ENCODE measurements around the gene FUCA1.

FUCA1 gene

DNA sequence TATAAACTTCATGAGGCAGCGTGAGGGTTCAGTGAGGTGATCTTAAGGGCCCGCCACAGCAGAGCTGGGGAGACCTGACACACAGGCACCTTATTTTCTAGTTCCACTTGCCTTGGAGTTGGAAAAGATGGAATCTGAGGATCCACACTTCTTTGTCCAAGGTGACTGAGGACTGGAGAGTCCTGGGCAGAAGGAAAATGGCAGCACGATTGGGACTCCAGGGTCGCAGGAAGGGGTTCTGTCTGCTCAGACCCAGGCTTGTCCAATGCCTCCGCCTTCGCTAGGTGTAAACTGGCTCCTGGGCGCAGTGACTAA, 68.9 kb downstream of the FUCA1 start:
- no peaks in the 10 kb centered on the region for H3K27me3 Mint-ChIP-seq
- ATAC-seq (replicated peaks) = no peak

DNA sequence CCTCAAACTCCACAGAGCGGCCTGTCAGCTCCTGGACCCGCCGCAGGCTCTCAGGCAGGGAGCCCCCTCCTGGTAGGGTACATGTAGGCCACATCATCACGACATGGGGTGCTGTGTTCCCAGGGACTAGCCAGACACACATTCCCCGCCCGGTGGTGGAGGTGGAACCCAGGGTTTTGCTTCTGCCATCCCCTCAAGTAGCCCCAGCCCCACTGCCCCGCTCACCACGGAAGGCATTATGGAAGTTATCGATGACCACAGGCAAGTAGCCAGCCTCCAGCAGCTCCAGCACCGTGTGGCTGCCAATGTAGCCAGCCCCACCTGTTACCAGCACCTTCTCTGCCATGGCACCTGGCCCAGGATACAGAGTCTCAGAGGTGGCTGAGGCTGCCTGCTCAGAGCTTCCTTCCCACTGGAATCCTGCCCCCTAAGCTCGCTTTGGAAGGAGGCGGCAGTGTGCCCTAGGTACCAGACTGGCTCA, 69.4 kb downstream of the FUCA1 start:
- Mint-ChIP-seq H3K27me3 (no peaks in the 10 kb centered on the region), H3K36me3 (peaks cover 24 to 39% of the 10 kb centered on the region in 2 donors), H3K9me3 (no peaks in the 10 kb centered on the region), H3K4me3 (peak overlapping the region in 1 of 2 donors; percentile 95), H3K27ac (peak overlapping the region; percentile 56), H3K4me1 (peaks cover 17 to 39% of the 10 kb centered on the region in 2 donors)
- no peak for ATAC-seq (replicated peaks)
- no peak for DNase-seq

More for the DNA sequence above, 68.9 kb downstream of the FUCA1 start:
- H3K27ac Mint-ChIP-seq = no peak overlapping the region
- peak overlapping the region; percentile 94 to 95 for H3K4me3 Mint-ChIP-seq
- no peak for DNase-seq
- H3K9me3 Mint-ChIP-seq = no peaks in the 10 kb centered on the region
- peaks cover 24 to 41% of the 10 kb centered on the region in 2 donors for H3K36me3 Mint-ChIP-seq
- peaks cover 17 to 33% of the 10 kb centered on the region in 2 donors for H3K4me1 Mint-ChIP-seq

DNA sequence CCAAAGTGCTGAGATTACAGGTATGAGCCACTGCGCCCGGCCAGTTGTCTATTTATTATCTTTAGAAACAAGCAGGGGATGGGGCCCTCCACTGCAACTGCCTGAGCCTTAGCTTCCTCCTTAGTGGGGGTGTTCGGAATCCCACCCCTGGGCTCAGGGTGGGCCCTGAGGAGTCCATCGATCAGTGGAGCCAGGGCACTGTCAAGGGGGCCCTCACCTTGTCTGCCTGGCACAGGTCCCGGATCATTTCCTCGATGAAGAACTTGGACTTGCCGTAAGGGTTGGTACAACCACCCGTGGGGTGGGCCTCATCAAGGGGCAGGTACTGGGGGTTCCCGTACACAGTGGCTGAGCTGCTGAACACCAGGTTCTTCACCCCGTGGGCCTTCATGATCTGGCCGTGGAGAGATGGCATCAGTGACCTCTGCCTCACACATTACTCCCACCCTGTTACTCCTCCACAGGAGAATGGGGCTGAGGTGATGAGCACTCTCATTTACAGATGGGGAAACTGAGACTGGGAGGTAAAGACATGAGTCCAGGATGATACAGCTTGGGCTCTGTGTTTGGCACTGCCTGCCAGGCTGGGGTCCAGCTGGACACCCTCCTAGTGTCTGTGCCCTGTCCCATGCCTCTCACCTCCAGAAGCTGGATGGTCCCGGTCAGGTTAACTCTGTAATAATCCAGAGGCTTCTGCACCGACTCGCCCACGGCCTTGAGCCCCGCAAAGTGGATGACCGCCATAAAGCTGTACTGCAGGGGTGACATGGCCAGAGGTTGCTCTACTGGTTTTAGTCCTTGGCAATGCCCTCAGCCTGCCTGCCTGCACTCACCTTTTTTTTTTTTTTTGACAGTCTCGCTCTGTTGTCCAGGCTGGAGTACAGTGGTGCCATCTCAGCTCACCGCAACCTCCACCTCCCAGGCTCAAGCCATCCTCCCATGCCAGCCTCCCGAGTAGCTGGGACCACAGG, 70.3 kb downstream of the FUCA1 start:
- Mint-ChIP-seq H3K36me3 (peaks cover 31 to 40% of the 10 kb centered on the region in 2 donors), H3K27ac (no peak overlapping the region), H3K27me3 (no peaks in the 10 kb centered on the region), H3K4me3 (no peak overlapping the region), H3K4me1 (peaks cover 22 to 48% of the 10 kb centered on the region in 2 donors), H3K9me3 (no peaks in the 10 kb centered on the region)
- DNase-seq = no peak
- no peak for ATAC-seq (replicated peaks)

DNA sequence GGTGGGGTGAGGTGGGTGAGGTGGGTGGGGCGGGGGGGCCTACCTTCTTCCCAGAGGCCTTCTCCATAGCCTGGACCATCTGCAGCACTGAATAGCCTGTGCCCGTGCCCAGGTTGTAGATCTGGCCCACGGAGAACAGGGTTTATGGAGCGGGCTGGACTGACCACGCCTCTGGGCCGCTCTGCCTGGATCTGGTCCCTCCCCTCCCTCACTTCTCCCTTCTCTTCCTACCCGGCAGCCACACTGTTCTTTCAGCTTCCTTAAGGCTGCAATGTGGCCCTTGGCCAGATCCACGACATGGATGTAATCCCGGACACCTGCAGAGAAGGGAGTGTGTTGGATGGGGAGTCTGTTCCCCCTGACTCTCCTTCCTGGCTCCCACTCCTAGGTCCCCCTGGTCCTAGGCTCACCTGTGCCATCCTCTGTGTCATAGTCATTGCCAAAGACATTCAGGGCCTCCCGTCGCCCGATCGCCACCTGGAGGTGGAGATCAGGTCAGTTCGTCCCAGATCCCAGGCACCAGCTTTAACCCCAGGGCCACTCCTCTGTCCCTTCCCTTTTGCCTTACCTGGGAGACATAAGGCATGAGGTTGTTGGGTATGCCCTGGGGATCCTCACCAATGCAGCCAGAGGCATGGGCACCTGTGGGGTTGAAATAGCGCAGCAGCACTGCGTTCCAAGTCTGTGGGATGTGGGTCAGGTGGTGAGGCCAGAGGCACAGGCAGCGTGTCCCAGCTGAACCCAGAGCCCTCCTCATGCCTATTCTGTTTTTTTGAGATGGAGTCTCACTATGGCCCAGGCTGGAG, 71.4 kb downstream of the FUCA1 start:
- no peak for ATAC-seq (replicated peaks)
- H3K27ac Mint-ChIP-seq = peak overlapping the region; percentile 43
- DNase-seq = no peak
- no peaks in the 10 kb centered on the region for H3K9me3 Mint-ChIP-seq
- no peaks in the 10 kb centered on the region for H3K27me3 Mint-ChIP-seq
- peaks cover 29 to 52% of the 10 kb centered on the region in 2 donors for H3K4me1 Mint-ChIP-seq
- no peak overlapping the region for H3K4me3 Mint-ChIP-seq
- H3K36me3 Mint-ChIP-seq = peaks cover 31 to 41% of the 10 kb centered on the region in 2 donors

DNA sequence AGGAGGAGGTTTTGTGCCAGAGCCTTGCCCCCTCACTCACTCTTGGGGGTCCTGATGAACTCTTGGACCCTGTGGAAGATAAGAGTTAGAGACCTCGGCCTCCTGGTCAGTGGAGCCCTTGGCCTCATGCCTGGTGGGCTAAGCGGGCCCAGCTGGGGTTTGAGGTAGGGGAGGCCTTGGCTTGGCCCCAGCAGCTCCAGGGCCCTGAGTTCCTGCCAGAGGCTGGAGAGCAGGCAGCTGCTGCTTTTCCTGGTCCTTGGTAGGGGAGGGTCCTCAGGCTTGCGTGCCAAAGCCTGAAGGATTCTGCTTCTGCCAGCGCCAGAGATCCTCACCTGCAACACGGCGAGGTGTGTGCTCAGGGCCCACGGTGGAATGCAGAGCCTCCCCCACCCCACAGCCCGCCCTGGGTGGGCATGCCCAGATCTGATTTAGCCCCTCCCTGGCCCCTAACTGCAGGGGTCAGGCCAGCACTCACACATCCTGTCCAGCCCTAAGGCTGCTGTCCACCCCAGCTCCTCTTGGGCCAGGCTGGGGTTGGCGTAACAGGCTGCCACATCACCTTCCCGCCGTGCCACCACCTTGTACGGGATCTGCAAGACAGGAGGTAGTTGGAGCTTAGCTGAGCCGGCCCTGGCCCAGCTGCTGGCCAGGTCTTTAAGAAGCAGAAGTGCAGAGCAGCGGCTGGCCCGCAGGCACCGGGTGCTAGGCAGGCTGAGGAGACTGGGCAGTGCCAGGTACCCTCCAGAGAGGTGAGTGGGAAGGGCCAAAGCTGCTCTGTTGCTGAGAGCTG, 72.2 kb downstream of the FUCA1 start:
- no peak for DNase-seq
- Mint-ChIP-seq H3K36me3 (peaks cover 33 to 47% of the 10 kb centered on the region in 2 donors), H3K4me3 (no peak overlapping the region)

More for the DNA sequence above, 72.2 kb downstream of the FUCA1 start:
- no peak for ATAC-seq (replicated peaks)
- Mint-ChIP-seq H3K27ac (peak overlapping the region; percentile 39), H3K4me1 (peaks cover 31 to 53% of the 10 kb centered on the region in 2 donors), H3K9me3 (no peaks in the 10 kb centered on the region), H3K27me3 (no peaks in the 10 kb centered on the region)
